ENCODE results near the gene ARF6.

GRCh38 chr14:49945448-49946319, 52.8 kb downstream of the ARF6 start:
- TF ChIP-seq EZH2phosphoT487 (IDR thresholded peaks at IDR 0.05; ENCODE audit: low read depth) (no peak), CTCF (IDR thresholded peaks at IDR 0.05; ENCODE audit: low read depth, low read length) (no peak)
